Kidney (tissue), 14 donors: ENCODE measurements around the gene KLHL14. TPM values are rescaled to one million over a fixed set of nuclear protein-coding genes. Genes with fewer than 3 reads are reported as not detected.

Experiments
- DNase-seq, 5 donors: peaks; one replicate each; pipeline ENCODE4 v3.0.0-alpha.2; 2013 to 2020
- FAIRE-seq: peaks from 2 replicates; lab custom pipeline; 2012; peaks lifted over from hg19 to GRCh38; lab: Jason Lieb, UNC
- H3K27ac ChIP-seq, 2 donors: one replicate each; pipeline ENCODE4 v1.7.0; 2013; ENCODE audit warnings: low read depth in 2 of 2, low read length in 2 of 2, inconsistent platforms in 1 of 2
- H3K27me3 ChIP-seq: one replicate; pipeline ENCODE4 v1.7.1; 2013; ENCODE audit warnings: low read length, inconsistent platforms; ENCODE audit not compliant: control insufficient read depth, insufficient read depth
- H3K36me3 ChIP-seq, 3 donors: one replicate each; pipeline versions ENCODE4 v1.7.0 to v1.7.1; 2013; ENCODE audit warnings: low read length in 3 of 3, control low read depth in 1 of 3, inconsistent platforms in 1 of 3; ENCODE audit not compliant: insufficient read depth in 3 of 3, control insufficient read depth in 2 of 3
- H3K4me1 ChIP-seq, 3 donors: one replicate each; pipeline versions ENCODE4 v1.7.0 to v1.7.1; 2013; ENCODE audit warnings: low read length in 3 of 3, inconsistent platforms in 1 of 3, low read depth in 1 of 3; ENCODE audit not compliant: control insufficient read depth in 2 of 3, insufficient read depth in 2 of 3
- H3K4me3 ChIP-seq, 3 donors: one replicate each; pipeline versions ENCODE4 v1.7.0 to v1.8.1; 2013; ENCODE audit warnings: low read length in 3 of 3, control low read depth in 1 of 3, inconsistent platforms in 1 of 3
- H3K9ac ChIP-seq, 3 donors: one replicate each; pipeline versions ENCODE4 v1.7.0 to v1.7.1; 2013; ENCODE audit warnings: low read length in 3 of 3, control low read depth in 1 of 3, inconsistent platforms in 1 of 3
- H3K9me3 ChIP-seq, 3 donors: one replicate each; pipeline versions ENCODE4 v1.7.0 to v1.7.1; 2013; ENCODE audit warnings: low read length in 3 of 3, control low read depth in 1 of 3, inconsistent platforms in 1 of 3; ENCODE audit not compliant: control insufficient read depth in 2 of 3, insufficient read depth in 1 of 3
- CTCF ChIP-seq: IDR thresholded peaks from 3 replicates; pipeline ENCODE4 v1.5.1; 2012; ENCODE audit warnings: mild to moderate bottlenecking, moderate library complexity, borderline replicate concordance; ENCODE audit not compliant: insufficient read depth; ENCODE audit errors: extremely low read depth
- intact Hi-C: fragments of 100-400 bp; cut with DNase I; formaldehyde crosslinking; loops from one replicate; pipeline ENCODE4 v1.11.1; 2022
- polyA plus RNA-seq: library from polyadenylated mRNA; stranded (reverse); fragments of 350-450 nt; fragmentation: Illumina TruSeq; extraction: RNeasy Lipid Tissue Mini Kit (QIAGEN cat#74804); gene quantifications from one replicate; pipeline ENCODE4 v1.2.3, GENCODE V29; 2014; ENCODE audit warnings: low read depth, low replicate concordance; ENCODE audit not compliant: insufficient read depth
- total RNA-seq: library from RNA; stranded (reverse); fragmentation: NEBNext Ultra II Directional; extraction: Animal tissue kit (Norgen Biotek cat#: 25700); gene quantifications from one replicate; pipeline ENCODE4 v1.2.1, GENCODE V29; 2021
- donor health status: control.
- donor health status: control.
- donor health status: control.
- donor health status: control.
- donor health status: control.
- donor health status: DM: yes; HTN: yes; CAD: no.
- donor health status: Normal renal cell carcinoma (clear cell type).

Gene KLHL14
- total and polyA plus RNA-seq, 2 donors from 2014 or later: 3.7 to 15.4 TPM

GRCh38 chr18:32804134-32804888 is 31.5 kb upstream of the KLHL14 start:
- peak overlapping the region in 1 of 2 donors; percentile 28 for H3K27ac ChIP-seq
- peaks cover 13 to 34% (median 13%) of the 10 kb centered on the region in 3 donors for H3K4me1 ChIP-seq
- FAIRE-seq (no peak), DNase-seq (no peak)
- no peaks in the 10 kb centered on the region for H3K9me3 ChIP-seq
- intact Hi-C loops: no loop called here
- no peak for TF ChIP-seq CTCF
- no peak overlapping the region for H3K4me3 ChIP-seq
- H3K36me3 ChIP-seq: no peaks in the 10 kb centered on the region
- H3K27me3 ChIP-seq: no peaks in the 10 kb centered on the region
- H3K9ac ChIP-seq: no peak overlapping the region

- Histone ChIP-seq H3K27ac (peak overlapping the region in 1 of 2 donors; percentile 8), H3K4me1 (peaks cover 13 to 34% (median 13%) of the 10 kb centered on the region in 3 donors), H3K27me3 (no peaks in the 10 kb centered on the region), H3K9me3 (no peaks in the 10 kb centered on the region), H3K36me3 (no peaks in the 10 kb centered on the region), H3K9ac (no peak overlapping the region), H3K4me3 (no peak overlapping the region)
- FAIRE-seq (no peak), DNase-seq (peak in 4 of 5 donors; percentile 71 to 94 (median 84))
- intact Hi-C loops: no loop called here
- no peak for TF ChIP-seq CTCF
Measured at GRCh38 chr18:32803568-32803967, 30.7 kb upstream of the KLHL14 start.

- intact Hi-C loops: no loop called here
- FAIRE-seq: no peak
- peak in 3 of 5 donors; percentile 22 to 69 (median 44) for DNase-seq
Measured at GRCh38 chr18:32802591-32803451, 30.0 kb upstream of the KLHL14 start.

More at GRCh38 chr18:32802591-32803451, 30.0 kb upstream of the KLHL14 start:
- H3K36me3 ChIP-seq: no peaks in the 10 kb centered on the region
- no peak overlapping the region for H3K27ac ChIP-seq
- no peaks in the 10 kb centered on the region for H3K27me3 ChIP-seq
- H3K9me3 ChIP-seq: no peaks in the 10 kb centered on the region
- peak overlapping the region in 2 of 3 donors; percentile 27 to 29 for H3K4me3 ChIP-seq
- no peak for TF ChIP-seq CTCF
- no peak overlapping the region for H3K9ac ChIP-seq
- H3K4me1 ChIP-seq: peaks cover 13 to 29% (median 13%) of the 10 kb centered on the region in 3 donors
